K562 treated with DMSO at 1 percent for 48 hours (cell line): ENCODE measurements around the gene XPO1. TPM values are rescaled to one million over a fixed set of nuclear protein-coding genes. Genes with fewer than 3 reads are reported as not detected.

Source experiments
- total RNA-seq: library from RNA; unstranded; fragments of 300-600 nt; gene quantifications from 2 replicates; pipeline ENCODE4 v1.2.3, GENCODE V29; 2022; ENCODE audit warnings: low replicate concordance; ENCODE audit errors: extremely low read depth

Gene XPO1, protein sequence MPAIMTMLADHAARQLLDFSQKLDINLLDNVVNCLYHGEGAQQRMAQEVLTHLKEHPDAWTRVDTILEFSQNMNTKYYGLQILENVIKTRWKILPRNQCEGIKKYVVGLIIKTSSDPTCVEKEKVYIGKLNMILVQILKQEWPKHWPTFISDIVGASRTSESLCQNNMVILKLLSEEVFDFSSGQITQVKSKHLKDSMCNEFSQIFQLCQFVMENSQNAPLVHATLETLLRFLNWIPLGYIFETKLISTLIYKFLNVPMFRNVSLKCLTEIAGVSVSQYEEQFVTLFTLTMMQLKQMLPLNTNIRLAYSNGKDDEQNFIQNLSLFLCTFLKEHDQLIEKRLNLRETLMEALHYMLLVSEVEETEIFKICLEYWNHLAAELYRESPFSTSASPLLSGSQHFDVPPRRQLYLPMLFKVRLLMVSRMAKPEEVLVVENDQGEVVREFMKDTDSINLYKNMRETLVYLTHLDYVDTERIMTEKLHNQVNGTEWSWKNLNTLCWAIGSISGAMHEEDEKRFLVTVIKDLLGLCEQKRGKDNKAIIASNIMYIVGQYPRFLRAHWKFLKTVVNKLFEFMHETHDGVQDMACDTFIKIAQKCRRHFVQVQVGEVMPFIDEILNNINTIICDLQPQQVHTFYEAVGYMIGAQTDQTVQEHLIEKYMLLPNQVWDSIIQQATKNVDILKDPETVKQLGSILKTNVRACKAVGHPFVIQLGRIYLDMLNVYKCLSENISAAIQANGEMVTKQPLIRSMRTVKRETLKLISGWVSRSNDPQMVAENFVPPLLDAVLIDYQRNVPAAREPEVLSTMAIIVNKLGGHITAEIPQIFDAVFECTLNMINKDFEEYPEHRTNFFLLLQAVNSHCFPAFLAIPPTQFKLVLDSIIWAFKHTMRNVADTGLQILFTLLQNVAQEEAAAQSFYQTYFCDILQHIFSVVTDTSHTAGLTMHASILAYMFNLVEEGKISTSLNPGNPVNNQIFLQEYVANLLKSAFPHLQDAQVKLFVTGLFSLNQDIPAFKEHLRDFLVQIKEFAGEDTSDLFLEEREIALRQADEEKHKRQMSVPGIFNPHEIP (N-terminal part only)
- not detected in 2 replicates for total RNA-seq

DNA sequence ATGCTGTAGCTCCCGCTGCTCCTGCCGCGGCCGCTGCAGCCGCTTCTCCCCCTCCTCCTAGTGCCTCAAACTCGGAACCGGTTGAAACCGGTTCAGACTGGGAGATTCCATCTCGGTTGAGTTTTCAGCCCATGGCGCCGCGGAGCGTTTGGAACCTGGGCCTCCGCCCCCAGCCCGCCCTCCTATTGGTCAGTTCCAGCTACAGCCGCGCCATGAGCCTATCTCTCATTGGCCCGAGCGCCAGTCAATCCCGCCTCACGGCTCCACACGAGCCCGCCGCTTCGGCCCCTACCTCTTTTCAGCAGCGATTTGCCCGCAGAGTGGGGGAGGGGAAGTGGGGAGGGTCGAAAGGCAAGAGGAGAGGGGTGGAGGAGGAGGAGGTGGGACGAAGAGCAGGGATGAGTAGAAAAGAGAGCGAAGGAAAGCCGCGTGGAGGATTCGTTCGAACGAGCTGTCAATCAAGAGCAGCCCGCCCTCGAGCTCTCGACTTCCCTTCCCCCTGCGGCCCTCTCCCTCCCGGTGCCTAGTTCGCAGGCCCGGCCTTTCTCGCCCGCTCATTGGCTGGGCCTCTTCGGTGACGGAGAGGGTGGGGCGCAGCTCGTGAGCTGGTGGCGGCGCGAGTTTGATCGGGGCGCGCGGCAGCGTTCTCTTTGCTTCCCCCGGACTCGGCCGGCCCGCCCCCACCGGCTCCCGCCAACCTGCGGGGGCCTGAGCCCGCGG, at the start of gene XPO1:
Gene XPO1, minus strand, starts transcription at position 157 of the 720 bp plus-strand sequence. CDS start 4,459 bp downstream, outside the sequence.

GRCh38 chr2:61470965-61471904, 66.9 kb downstream of the XPO1 start, which contains the start of gene USP34:
USP34 (minus strand) TSS chr2:61471087; CDS start chr2:61470692, 395 bp downstream.

Other genes with a start within 250 kb of the XPO1 start
- 283 TPM in 1 of 2 replicates, not detected in the other for gene USP34, start 67.3 kb downstream of the XPO1 start, total RNA-seq